Mesendoderm (in vitro differentiated cells): Measurements from ENCODE around the gene IL7R.
"Not testable (repeated sequence)": the region's sequence is repeated elsewhere in the genome, so short reads cannot be mapped to it uniquely, and the experiment has no call there.

ENCODE experiments used
- DNase-seq: peaks from one replicate; pipeline ENCODE4 v3.0.0; 2013
- H2AK5ac ChIP-seq: 2 replicates; pipeline ENCODE4 v1.6.1; 2013; ENCODE audit warnings: low read length, inconsistent platforms
- H2BK120ac ChIP-seq: 2 replicates; pipeline ENCODE4 v1.6.1; 2013; ENCODE audit warnings: low read depth, mild to moderate bottlenecking, low read length, moderate library complexity, mixed read lengths
- H2BK15ac ChIP-seq: replicated peaks from 2 replicates; pipeline ENCODE4 v1.6.1; 2013; ENCODE audit warnings: low read depth, mild to moderate bottlenecking, moderate library complexity
- H2BK5ac ChIP-seq: 2 replicates; pipeline ENCODE4 v1.6.1; 2013; ENCODE audit warnings: low read length, inconsistent platforms
- H3K18ac ChIP-seq: 2 replicates; pipeline ENCODE4 v1.6.1; 2013; ENCODE audit warnings: mild to moderate bottlenecking, low read length, mixed read lengths
- H3K23ac ChIP-seq: one replicate; pipeline ENCODE4 v1.6.1; 2013; ENCODE audit warnings: low read length
- H3K27ac ChIP-seq: 2 replicates; pipeline ENCODE4 v1.5.1; 2013; ENCODE audit warnings: low read depth, mild to moderate bottlenecking, inconsistent platforms, low read length, moderate library complexity
- H3K27me3 ChIP-seq: 2 replicates; pipeline ENCODE4 v1.6.1; 2013; ENCODE audit warnings: low read length, control low read depth, mild to moderate bottlenecking, inconsistent platforms; ENCODE audit not compliant: insufficient read depth, poor library complexity
- H3K36me3 ChIP-seq: 2 replicates; pipeline ENCODE4 v1.6.1; 2013; ENCODE audit warnings: low read length, inconsistent platforms; ENCODE audit not compliant: control insufficient read depth, insufficient read depth
- H3K4ac ChIP-seq: one replicate; pipeline ENCODE4 v1.6.1; 2013; ENCODE audit warnings: low read depth, mild to moderate bottlenecking, low read length, moderate library complexity
- H3K4me1 ChIP-seq: 2 replicates; pipeline ENCODE4 v1.6.1; 2013; ENCODE audit warnings: low read depth, low read length, inconsistent platforms; ENCODE audit not compliant: control insufficient read depth
- H3K4me2 ChIP-seq: 2 replicates; pipeline ENCODE4 v1.6.1; 2013; ENCODE audit warnings: low read length
- H3K4me3 ChIP-seq: 2 replicates; pipeline ENCODE4 v1.5.1; 2013; ENCODE audit warnings: mild to moderate bottlenecking, low read length
- H3K56ac ChIP-seq: one replicate; pipeline ENCODE4 v1.6.1; 2013; ENCODE audit warnings: low read length
- H3K79me1 ChIP-seq: 2 replicates; pipeline ENCODE4 v1.6.1; 2013; ENCODE audit warnings: low read length, inconsistent platforms
- H3K79me2 ChIP-seq: 2 replicates; pipeline ENCODE4 v1.6.1; 2013; ENCODE audit warnings: mild to moderate bottlenecking, low read length; ENCODE audit not compliant: control insufficient read depth, insufficient read depth
- H3K9ac ChIP-seq: 2 replicates; pipeline ENCODE4 v1.6.1; 2013; ENCODE audit warnings: low read length, inconsistent platforms
- H4K5ac ChIP-seq: one replicate; pipeline ENCODE4 v1.6.1; 2013; ENCODE audit warnings: low read length
- H4K8ac ChIP-seq: one replicate; pipeline ENCODE4 v1.6.1; 2013; ENCODE audit warnings: low read depth, mild to moderate bottlenecking, control low read depth, low read length, moderate library complexity
- WGBS: extraction: QIAGEN DNeasy Blood & Tissue Kit; methylation state at CpG from one replicate; pipeline ENCODE4 v1.1.7; 2013; ENCODE audit warnings: low lambda C conversion rate, missing lambda C conversion rate; ENCODE audit not compliant: insufficient coverage; ENCODE audit errors: extremely low coverage; 5-methylcytosine and 5-hydroxymethylcytosine counted together

The IL7R gene

GRCh38 chr5:35833224-35833623 lies 23.5 kb upstream of the IL7R start:
- Histone ChIP-seq H3K9ac (no peak overlapping the region), H3K4me2 (no peak overlapping the region), H3K79me2 (no peaks in the 10 kb centered on the region), H2BK120ac (no peak overlapping the region), H3K36me3 (no peaks in the 10 kb centered on the region), H3K4me1 (no peaks in the 10 kb centered on the region), H4K8ac (no peak overlapping the region), H3K79me1 (no peaks in the 10 kb centered on the region), H3K23ac (no peak overlapping the region), H3K4me3 (no peak overlapping the region), H3K18ac (no peak overlapping the region), H3K4ac (no peak overlapping the region), H4K5ac (no peak overlapping the region), H2BK15ac (no peak overlapping the region), H2BK5ac (no peak overlapping the region), H3K27me3 (no peaks in the 10 kb centered on the region), H3K56ac (no peak overlapping the region), H2AK5ac (no peak overlapping the region), H3K27ac (no peak overlapping the region)
- no peak for DNase-seq
- no CpG with 5 or more reads among the region's 2 CpGs for WGBS

GRCh38 chr5:35835796-35836742 lies 20.6 kb upstream of the IL7R start:
- Histone ChIP-seq H3K27ac (no peak overlapping the region), H3K4me1 (no peaks in the 10 kb centered on the region), H3K79me2 (no peaks in the 10 kb centered on the region), H4K5ac (no peak overlapping the region), H3K4ac (no peak overlapping the region), H3K36me3 (no peaks in the 10 kb centered on the region), H2AK5ac (no peak overlapping the region), H3K56ac (no peak overlapping the region), H2BK5ac (no peak overlapping the region), H2BK15ac (no peak overlapping the region), H3K79me1 (no peaks in the 10 kb centered on the region), H2BK120ac (no peak overlapping the region), H3K4me2 (no peak overlapping the region), H3K23ac (no peak overlapping the region), H3K4me3 (no peak overlapping the region), H3K18ac (no peak overlapping the region), H4K8ac (no peak overlapping the region), H3K27me3 (no peaks in the 10 kb centered on the region), H3K9ac (no peak overlapping the region)
- WGBS: no CpG with 5 or more reads among the region's 7 CpGs
- no peak for DNase-seq

- Histone ChIP-seq H3K27me3 (no peaks in the 10 kb centered on the region), H2BK15ac (no peak overlapping the region), H3K79me1 (no peaks in the 10 kb centered on the region), H2BK5ac (no peak overlapping the region), H3K18ac (no peak overlapping the region), H4K8ac (no peak overlapping the region), H3K9ac (no peak overlapping the region), H3K4me1 (no peaks in the 10 kb centered on the region), H3K4me2 (no peak overlapping the region), H3K56ac (no peak overlapping the region), H2BK120ac (no peak overlapping the region), H3K27ac (no peak overlapping the region), H3K36me3 (no peaks in the 10 kb centered on the region), H3K23ac (no peak overlapping the region), H3K4me3 (no peak overlapping the region), H4K5ac (no peak overlapping the region), H2AK5ac (no peak overlapping the region), H3K79me2 (no peaks in the 10 kb centered on the region), H3K4ac (no peak overlapping the region)
- no CpG with 5 or more reads among the region's 5 CpGs for WGBS
- no peak for DNase-seq
Observed at GRCh38 chr5:35838370-35839042, 18.2 kb upstream of the IL7R start.

GRCh38 chr5:35842856-35843255 lies 13.8 kb upstream of the IL7R start:
- H3K27me3 ChIP-seq: no peaks in the 10 kb centered on the region
- no peaks in the 10 kb centered on the region for H3K79me1 ChIP-seq
- no peak overlapping the region for H3K4me3 ChIP-seq
- no peak overlapping the region for H2BK120ac ChIP-seq
- no peak overlapping the region for H4K5ac ChIP-seq
- H3K23ac ChIP-seq: no peak overlapping the region
- no peak overlapping the region for H2BK15ac ChIP-seq
- H2BK5ac ChIP-seq: no peak overlapping the region
- H3K27ac ChIP-seq: no peak overlapping the region
- no peaks in the 10 kb centered on the region for H3K4me1 ChIP-seq
- no peak overlapping the region for H3K4me2 ChIP-seq
- no peak overlapping the region for H3K56ac ChIP-seq
- H3K18ac ChIP-seq: no peak overlapping the region
- no peak overlapping the region for H3K9ac ChIP-seq
- H3K4ac ChIP-seq: no peak overlapping the region
- no peaks in the 10 kb centered on the region for H3K79me2 ChIP-seq
- H2AK5ac ChIP-seq: no peak overlapping the region
- no peaks in the 10 kb centered on the region for H3K36me3 ChIP-seq
- peak; percentile 21 for DNase-seq
- H4K8ac ChIP-seq: no peak overlapping the region

- not testable (repeated sequence) for H3K79me1 ChIP-seq, H3K4ac ChIP-seq, H3K27ac ChIP-seq, H2BK120ac ChIP-seq, H4K5ac ChIP-seq, H2BK15ac ChIP-seq, H3K18ac ChIP-seq, H2BK5ac ChIP-seq, H3K36me3 ChIP-seq, DNase-seq, H2AK5ac ChIP-seq, H3K4me2 ChIP-seq, H3K4me3 ChIP-seq, H3K27me3 ChIP-seq, H3K4me1 ChIP-seq, H3K79me2 ChIP-seq, H3K9ac ChIP-seq, H3K23ac ChIP-seq, H3K56ac ChIP-seq, H4K8ac ChIP-seq
- WGBS: no CpG with 5 or more reads among the region's 2 CpGs
Observed at GRCh38 chr5:35845508-35845907, 11.2 kb upstream of the IL7R start.
